HL-60 (cell line): ENCODE results near the gene RIMBP3C.

Source experiments
- DNase-seq, 2 experiments: peaks; one replicate each; pipeline ENCODE4 v3.0.0-alpha.2; 2010 to 2020; ENCODE audit warnings: low read depth in 1 of 2, low spot score in 1 of 2
- H3K27ac ChIP-seq: fragments of 250-450 bp; sonication (Bioruptor Pico); replicated peaks from 2 replicates; pipeline ENCODE4 v1.5.1; 2020; ENCODE audit warnings: mild to moderate bottlenecking, moderate library complexity
- H3K27me3 ChIP-seq: fragments of 250-450 bp; sonication (Bioruptor Pico); 2 replicates; pipeline ENCODE4 v1.5.1; 2021; ENCODE audit warnings: mild to moderate bottlenecking, moderate library complexity; ENCODE audit not compliant: insufficient read depth, poor library complexity, severe bottlenecking
- H3K4me3 ChIP-seq: replicated peaks from 2 replicates; pipeline ENCODE4 v1.5.1; 2011; ENCODE audit warnings: mild to moderate bottlenecking, control low read depth, low read length; ENCODE audit not compliant: insufficient read depth
- CTCF ChIP-seq: IDR thresholded peaks from one replicate; pipeline ENCODE4 v1.5.1; 2011; ENCODE audit warnings: low read length, control low read depth, inconsistent platforms; ENCODE audit not compliant: insufficient read depth
- GABPA ChIP-seq: IDR thresholded peaks from 2 replicates; pipeline ENCODE4 v1.6.1; 2012; ENCODE audit warnings: low read depth
- POLR2AphosphoS5 ChIP-seq: IDR thresholded peaks from 2 replicates; pipeline ENCODE4 v1.6.1; 2012; ENCODE audit warnings: low read depth
- REST ChIP-seq: IDR thresholded peaks from 2 replicates; pipeline ENCODE4 v1.6.1; 2012; ENCODE audit warnings: low read depth; ENCODE audit not compliant: insufficient replicate concordance
- SPI1 ChIP-seq: IDR thresholded peaks from 2 replicates; pipeline ENCODE4 v1.6.1; 2012; ENCODE audit warnings: low read depth, mild to moderate bottlenecking, borderline replicate concordance

The RIMBP3C gene

GRCh38 chr22:21594865-21595452, 43.7 kb upstream of the RIMBP3C start:
- DNase-seq = no peak
- Histone ChIP-seq H3K27ac (no peak overlapping the region), H3K27me3 (no peaks in the 10 kb centered on the region), H3K4me3 (no peak overlapping the region)
- TF ChIP-seq CTCF (no peak), GABPA (no peak), REST (no peak), POLR2AphosphoS5 (no peak), SPI1 (no peak)

GRCh38 chr22:21593406-21594232, 42.4 kb upstream of the RIMBP3C start:
- no peak for DNase-seq
- H3K4me3 ChIP-seq = no peak overlapping the region
- no peaks in the 10 kb centered on the region for H3K27me3 ChIP-seq
- TF ChIP-seq REST (no peak), POLR2AphosphoS5 (no peak), GABPA (no peak), SPI1 (no peak), CTCF (no peak)
- H3K27ac ChIP-seq = no peak overlapping the region

- Histone ChIP-seq H3K27me3 (no peaks in the 10 kb centered on the region), H3K27ac (no peak overlapping the region), H3K4me3 (no peak overlapping the region)
- TF ChIP-seq POLR2AphosphoS5 (no peak), GABPA (no peak), REST (no peak), CTCF (no peak), SPI1 (no peak)
- no peak for DNase-seq
These were observed 41.2 kb upstream of the RIMBP3C start for GRCh38 chr22:21592422-21592821.
